GM21381 (cell line): ENCODE measurements around the gene MRPL28.

Source experiments
- ATAC-seq: cut with Tn5 transposase; IDR thresholded peaks from one replicate; pipeline ENCODE4 v1.9.1; 2021; ENCODE audit warnings: mild to moderate bottlenecking, moderate library complexity; ENCODE audit not compliant: unreplicated experiment

The MRPL28 gene

GRCh38 chr16:318628-319027, 51.7 kb downstream of the MRPL28 start:
- no peak for ATAC-seq

DNA sequence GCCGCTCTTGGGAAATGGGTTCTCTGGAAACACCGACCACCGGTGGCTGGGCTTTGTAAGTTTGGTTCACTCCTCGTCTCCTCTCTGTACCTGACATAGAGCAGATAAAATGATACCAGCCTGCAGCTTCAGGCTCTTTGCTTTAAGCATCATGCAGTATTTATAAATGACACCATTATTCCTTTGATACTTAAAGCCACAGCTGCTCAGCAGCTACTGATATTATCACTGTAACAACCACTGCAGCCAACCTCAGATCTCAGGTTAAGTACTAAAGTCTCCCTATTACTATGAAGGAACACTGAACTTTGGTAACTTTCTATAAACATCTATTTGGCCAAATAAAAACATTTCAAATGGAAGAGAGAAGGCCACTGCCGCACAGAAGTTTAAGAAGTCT, 52.8 kb downstream of the MRPL28 start:
- ATAC-seq = no peak
